Measurements from ENCODE around the gene CITED2.
"Not testable (repeated sequence)": the region's sequence is repeated elsewhere in the genome, so short reads cannot be mapped to it uniquely, and the experiment has no call there.

The CITED2 gene

GRCh38 chr6:139364302-139364981 is 10.0 kb downstream of the CITED2 start:
- no peak for DNase-seq (ENCODE audit: low read depth in 2 of 2)

- not testable (repeated sequence) for DNase-seq (ENCODE audit: low read depth in 2 of 2)
These were observed 10.7 kb downstream of the CITED2 start for GRCh38 chr6:139363797-139364196.

GRCh38 chr6:139363123-139363522 is 11.3 kb downstream of the CITED2 start:
- DNase-seq (ENCODE audit: low read depth in 2 of 2): not testable (repeated sequence)

GRCh38 chr6:139361211-139361610 is 13.2 kb downstream of the CITED2 start:
- DNase-seq (ENCODE audit: low read depth in 2 of 2): no peak

GRCh38 chr6:139356924-139357323 is 17.5 kb downstream of the CITED2 start:
- no peak for DNase-seq (ENCODE audit: low read depth in 2 of 2)

GRCh38 chr6:139355777-139356445 is 18.5 kb downstream of the CITED2 start:
- no peak for DNase-seq (ENCODE audit: low read depth in 2 of 2)

- DNase-seq (ENCODE audit: low read depth in 2 of 2): no peak
These were observed 19.3 kb downstream of the CITED2 start for GRCh38 chr6:139355172-139355571.

GRCh38 chr6:139354189-139354588 is 20.3 kb downstream of the CITED2 start:
- no peak for DNase-seq (ENCODE audit: low read depth in 2 of 2)

- no peak for DNase-seq (ENCODE audit: low read depth in 2 of 2)
These were observed 24.9 kb downstream of the CITED2 start for GRCh38 chr6:139349464-139350020.

- no peak for DNase-seq (ENCODE audit: low read depth in 2 of 2)
These were observed 28.1 kb downstream of the CITED2 start for GRCh38 chr6:139346392-139346791.

GRCh38 chr6:139344186-139344963 is 30.1 kb downstream of the CITED2 start:
- DNase-seq (ENCODE audit: low read depth in 2 of 2): no peak

GRCh38 chr6:139343052-139343750 is 31.2 kb downstream of the CITED2 start:
- no peak for DNase-seq (ENCODE audit: low read depth in 2 of 2)

- DNase-seq (ENCODE audit: low read depth in 2 of 2): no peak
These were observed 33.4 kb downstream of the CITED2 start for GRCh38 chr6:139341060-139341459.

- no peak for DNase-seq (ENCODE audit: low read depth in 2 of 2)
These were observed 35.7 kb downstream of the CITED2 start for GRCh38 chr6:139338795-139339194.

- no peak for DNase-seq (ENCODE audit: low read depth in 2 of 2)
These were observed 36.6 kb downstream of the CITED2 start for GRCh38 chr6:139337830-139338229.

- no peak for DNase-seq (ENCODE audit: low read depth in 2 of 2)
These were observed 37.4 kb downstream of the CITED2 start for GRCh38 chr6:139337001-139337400.

GRCh38 chr6:139336488-139336887 is 38.0 kb downstream of the CITED2 start:
- DNase-seq (ENCODE audit: low read depth in 2 of 2): no peak

GRCh38 chr6:139335447-139336210 is 38.8 kb downstream of the CITED2 start:
- no peak for DNase-seq (ENCODE audit: low read depth in 2 of 2)

- DNase-seq (ENCODE audit: low read depth in 2 of 2): no peak
These were observed 39.5 kb downstream of the CITED2 start for GRCh38 chr6:139334806-139335446.

GRCh38 chr6:139330826-139331500 is 43.5 kb downstream of the CITED2 start:
- no peak for DNase-seq (ENCODE audit: low read depth in 2 of 2)
